NB4 (cell line): ENCODE data around the gene TMEM174.

Experiments
- MYC ChIP-seq: IDR thresholded peaks from 2 replicates; pipeline ENCODE4 v1.6.1; 2011; ENCODE audit warnings: low read depth, low read length
- POLR2A ChIP-seq: IDR thresholded peaks from 2 replicates; pipeline ENCODE4 v1.6.1; 2011; ENCODE audit warnings: mild to moderate bottlenecking; ENCODE audit not compliant: insufficient read length; ENCODE audit errors: extremely low read depth

DNA sequence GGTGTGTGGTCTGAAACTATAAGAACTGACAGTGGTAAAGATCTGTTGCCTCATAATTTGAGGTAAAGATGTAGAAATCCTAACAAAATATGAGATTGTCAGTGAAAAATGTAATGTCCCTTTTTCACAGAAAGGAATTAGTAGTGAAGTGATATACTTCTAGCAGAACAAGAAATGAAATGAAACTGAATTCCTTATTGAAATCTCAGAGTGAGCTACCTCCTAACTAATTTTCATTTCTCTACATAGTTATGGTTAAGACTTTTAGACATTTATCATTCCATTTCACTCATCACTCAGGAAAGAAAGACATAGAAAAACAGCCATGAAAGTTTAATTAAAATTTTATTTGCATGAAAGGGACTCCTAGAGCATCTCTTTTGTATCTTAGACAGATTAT, 48.7 kb downstream of the TMEM174 start:
- TF ChIP-seq POLR2A: no peak
- TF ChIP-seq MYC: no peak
